Left lung (tissue), 10 donors: ENCODE results near the gene SLC6A3. TPM values are rescaled to one million over a fixed set of nuclear protein-coding genes. Genes with fewer than 3 reads are reported as not detected.
A peak's percentile ranks its signal among the peaks of the same experiment; 100 is the strongest.

ENCODE experiments used
- ATAC-seq: fragments of 200-7000 bp; cut with Tn5 transposase; one replicate; pipeline ENCODE4 v1.9.1; 2020; ENCODE audit warnings: moderate library complexity
- DNase-seq, 4 donors: peaks; one replicate each; pipeline ENCODE4 v3.0.0-alpha.2; 2013 to 2020
- H3K27ac ChIP-seq, 2 donors: fragments of 200-600 bp; sonication (generic) in 1 of 2; one replicate each; pipeline versions ENCODE4 v1.5.0 to v1.8.0; 2020 to 2021
- H3K27me3 ChIP-seq, 2 donors: fragments of 200-600 bp; sonication (generic) in 1 of 2; one replicate each; pipeline versions ENCODE4 v1.5.0 to v1.8.0; 2020 to 2021
- H3K36me3 ChIP-seq, 2 donors: fragments of 200-600 bp; sonication (generic) in 1 of 2; one replicate each; pipeline versions ENCODE4 v1.5.0 to v1.8.0; 2020 to 2021
- H3K4me1 ChIP-seq, 2 donors: fragments of 200-600 bp; one replicate each; pipeline ENCODE4 v1.8.0; 2021
- H3K4me3 ChIP-seq, 2 donors: fragments of 200-600 bp; sonication (generic) in 1 of 2; one replicate each; pipeline versions ENCODE4 v1.5.0 to v1.8.0; 2020 to 2021; ENCODE audit warnings: mild to moderate bottlenecking in 1 of 2
- H3K9me3 ChIP-seq, 2 donors: fragments of 200-600 bp; sonication (generic) in 1 of 2; one replicate each; pipeline versions ENCODE4 v1.5.0 to v1.8.0; 2020 to 2021
- intact Hi-C, 2 donors: fragments of 100-400 bp; cut with DNase I; formaldehyde crosslinking; loops; one replicate each; pipeline versions ENCODE4 v1.11.2 to v1.14.2; 2022
- polyA plus RNA-seq, 6 donors: library from polyadenylated mRNA; unstranded; fragments of 120-200 nt; gene quantifications; one replicate each; pipeline ENCODE4 v1.2.1, GENCODE V29; 2013; ENCODE audit not compliant: insufficient read length in 6 of 6
- total RNA-seq, 2 donors: library from RNA; stranded (reverse); fragmentation: NEBNext Ultra II Directional; extraction: Animal tissue kit (Norgen Biotek cat#: 25700); gene quantifications; one replicate each; pipeline ENCODE4 v1.2.1, GENCODE V29; 2021
- TF ChIP-seq, protein P1 (sequence below), 2 donors: fragments of 200-600 bp; sonication (generic) in 1 of 2; IDR thresholded peaks; one replicate each; pipeline versions ENCODE4 v1.5.0 to v1.8.0; 2021; ENCODE audit warnings: antibody characterized with exemption in 2 of 2
- donor health status: DM: no; HTN: yes; CAD: no.
- donor health status: DM: no; HTN: no; CAD: no.

SLC6A3 gene
- total and polyA plus RNA-seq, 8 donors, result 0.10 to 4.5 (median 2.8) TPM

DNA sequence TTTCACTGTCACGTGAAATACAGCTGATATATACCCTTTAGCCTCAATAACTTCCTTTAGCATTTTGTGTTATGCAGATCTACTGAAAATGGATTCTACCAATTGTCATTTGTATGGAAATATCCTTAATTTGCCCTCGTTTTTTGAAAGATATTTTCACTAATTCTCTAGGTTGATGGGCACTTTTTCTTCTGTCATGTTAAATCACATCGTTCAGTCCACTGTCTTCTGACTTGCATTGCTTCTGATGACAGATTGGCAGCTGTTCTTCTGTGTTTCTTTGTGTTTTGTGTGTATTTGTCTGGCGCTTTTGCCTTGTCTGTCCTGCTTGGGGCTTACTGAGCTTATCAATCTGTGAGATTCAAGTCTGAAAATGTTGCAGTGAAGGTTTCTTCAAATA lies 90.7 kb downstream of the SLC6A3 start:
- H3K4me3 ChIP-seq, result no peak overlapping the region
- H3K27me3 ChIP-seq, result peaks cover 0 to 51% of the 10 kb centered on the region in 2 donors
- no peaks in the 10 kb centered on the region for H3K36me3 ChIP-seq
- H3K9me3 ChIP-seq, result no peaks in the 10 kb centered on the region
- ATAC-seq (no peak), DNase-seq (no peak)
- H3K4me1 ChIP-seq, result no peaks in the 10 kb centered on the region
- H3K27ac ChIP-seq, result no peak overlapping the region
- intact Hi-C loops, result no loop called here
- TF ChIP-seq, protein P1, sequence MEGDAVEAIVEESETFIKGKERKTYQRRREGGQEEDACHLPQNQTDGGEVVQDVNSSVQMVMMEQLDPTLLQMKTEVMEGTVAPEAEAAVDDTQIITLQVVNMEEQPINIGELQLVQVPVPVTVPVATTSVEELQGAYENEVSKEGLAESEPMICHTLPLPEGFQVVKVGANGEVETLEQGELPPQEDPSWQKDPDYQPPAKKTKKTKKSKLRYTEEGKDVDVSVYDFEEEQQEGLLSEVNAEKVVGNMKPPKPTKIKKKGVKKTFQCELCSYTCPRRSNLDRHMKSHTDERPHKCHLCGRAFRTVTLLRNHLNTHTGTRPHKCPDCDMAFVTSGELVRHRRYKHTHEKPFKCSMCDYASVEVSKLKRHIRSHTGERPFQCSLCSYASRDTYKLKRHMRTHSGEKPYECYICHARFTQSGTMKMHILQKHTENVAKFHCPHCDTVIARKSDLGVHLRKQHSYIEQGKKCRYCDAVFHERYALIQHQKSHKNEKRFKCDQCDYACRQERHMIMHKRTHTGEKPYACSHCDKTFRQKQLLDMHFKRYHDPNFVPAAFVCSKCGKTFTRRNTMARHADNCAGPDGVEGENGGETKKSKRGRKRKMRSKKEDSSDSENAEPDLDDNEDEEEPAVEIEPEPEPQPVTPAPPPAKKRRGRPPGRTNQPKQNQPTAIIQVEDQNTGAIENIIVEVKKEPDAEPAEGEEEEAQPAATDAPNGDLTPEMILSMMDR (IDR thresholded peaks at IDR 0.05), result no peak

DNA sequence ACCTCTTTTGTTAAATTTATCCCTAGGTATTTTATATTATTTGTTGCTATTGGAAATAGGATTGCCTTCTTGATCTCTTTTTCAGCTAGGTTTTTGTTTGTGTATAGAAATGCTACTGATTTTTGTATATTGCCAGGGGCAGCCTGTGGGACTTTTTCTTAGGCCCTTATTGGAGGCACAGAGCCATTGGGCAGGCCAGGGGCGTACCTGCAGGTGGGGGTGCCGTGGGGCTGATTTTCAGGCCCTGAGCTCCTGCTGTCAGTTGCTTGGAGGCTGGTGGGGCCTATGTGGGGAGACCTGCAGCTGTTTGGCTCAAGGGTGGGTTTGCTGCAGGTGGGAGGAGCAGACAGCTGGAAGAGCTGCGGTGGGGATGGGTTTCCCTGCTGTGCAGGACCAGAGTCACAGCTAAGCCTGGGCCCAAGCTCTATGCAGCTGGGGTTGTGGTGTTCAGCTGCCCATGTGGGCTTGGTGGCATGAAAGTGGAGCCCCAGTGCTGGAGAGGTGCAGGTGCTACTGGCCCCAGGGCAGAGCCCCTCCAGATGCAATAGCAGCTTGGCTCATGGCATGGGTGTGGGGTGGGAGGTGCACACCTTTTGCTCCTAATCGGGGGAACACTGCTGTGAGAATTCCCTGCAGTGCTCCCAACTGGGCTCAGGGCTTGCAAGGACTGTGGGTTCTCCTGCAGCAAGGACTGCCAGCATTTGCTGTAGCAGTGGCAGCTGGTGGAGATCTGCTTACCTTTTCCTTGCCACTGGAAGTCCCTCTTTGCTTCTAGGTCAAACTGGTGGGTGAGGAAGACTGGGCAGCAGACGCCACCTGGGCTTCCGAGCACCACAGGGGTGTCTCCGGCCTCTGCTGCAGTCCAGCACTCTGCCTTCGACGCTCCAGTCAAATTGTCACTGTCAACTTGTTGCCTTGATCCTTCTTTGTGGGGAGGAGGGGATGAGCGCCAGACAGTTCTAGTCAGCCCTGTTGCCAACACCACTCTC lies 92.7 kb downstream of the SLC6A3 start:
- DNase-seq, result peak in 1 of 4 donors; percentile 19
- Histone ChIP-seq H3K4me1 (no peaks in the 10 kb centered on the region), H3K4me3 (no peak overlapping the region), H3K9me3 (no peaks in the 10 kb centered on the region), H3K27me3 (peaks cover 0 to 30% of the 10 kb centered on the region in 2 donors), H3K27ac (no peak overlapping the region), H3K36me3 (no peaks in the 10 kb centered on the region)
- intact Hi-C loops, result no loop called here
- ATAC-seq, result no peak
- TF ChIP-seq, protein P1 (IDR thresholded peaks at IDR 0.05), result no peak

DNA sequence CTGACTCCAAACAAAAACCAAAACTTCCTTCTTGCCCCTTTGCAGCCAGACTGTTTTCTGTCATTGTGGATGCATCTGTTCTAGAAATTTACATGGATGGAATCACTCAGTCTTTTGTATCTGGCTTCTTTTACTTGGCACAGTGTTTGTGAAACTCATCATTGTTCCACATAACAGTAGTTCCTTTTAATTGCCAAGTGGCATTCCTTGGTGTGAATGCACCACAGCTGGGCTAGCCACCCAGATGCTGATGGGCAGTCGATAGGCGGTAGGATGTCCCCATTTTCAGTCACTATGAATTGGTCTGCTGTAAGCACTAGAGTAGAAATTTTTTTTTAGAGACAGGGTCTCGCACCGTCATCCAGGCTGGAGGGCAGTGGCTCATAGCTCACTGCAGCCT lies 94.1 kb downstream of the SLC6A3 start:
- TF ChIP-seq, protein P1 (IDR thresholded peaks at IDR 0.05), result no peak

DNA sequence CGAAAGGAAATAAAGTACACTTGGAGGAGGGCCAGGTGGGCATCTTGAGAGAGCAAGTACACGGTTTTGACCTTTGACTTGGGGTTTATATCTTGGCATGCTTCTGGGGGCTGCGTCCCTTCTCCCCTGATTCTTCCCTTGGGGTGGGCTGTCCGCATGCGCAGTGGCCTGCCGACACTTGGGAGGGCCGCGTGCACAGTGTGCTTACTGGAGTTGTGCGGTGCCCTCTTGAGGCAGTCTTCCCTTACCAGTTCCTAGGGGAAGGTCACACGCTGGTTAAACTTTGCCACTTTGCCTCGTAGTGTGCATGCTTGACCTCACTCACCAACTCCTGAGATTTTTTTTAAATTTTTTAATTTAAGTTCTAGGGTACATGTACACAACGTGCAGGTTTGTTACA lies 96.0 kb downstream of the SLC6A3 start:
- DNase-seq, result no peak
- no peak overlapping the region for H3K4me3 ChIP-seq
- H3K36me3 ChIP-seq, result no peaks in the 10 kb centered on the region
- ATAC-seq, result no peak
- intact Hi-C loops, result no loop called here
- TF ChIP-seq, protein P1 (IDR thresholded peaks at IDR 0.05), result no peak
- H3K4me1 ChIP-seq, result peaks cover 4 to 10% of the 10 kb centered on the region in 2 donors
- H3K27me3 ChIP-seq, result peaks cover 0 to 10% of the 10 kb centered on the region in 2 donors
- no peaks in the 10 kb centered on the region for H3K9me3 ChIP-seq
- H3K27ac ChIP-seq, result no peak overlapping the region

More for the DNA sequence above, 94.1 kb downstream of the SLC6A3 start:
- H3K36me3 ChIP-seq, result no peaks in the 10 kb centered on the region
- H3K4me3 ChIP-seq, result no peak overlapping the region
- no peak overlapping the region for H3K27ac ChIP-seq
- no peaks in the 10 kb centered on the region for H3K9me3 ChIP-seq
- peaks cover 0 to 2% of the 10 kb centered on the region in 2 donors for H3K4me1 ChIP-seq
- H3K27me3 ChIP-seq, result peaks cover 0 to 17% of the 10 kb centered on the region in 2 donors
- DNase-seq (no peak), ATAC-seq (no peak)
- intact Hi-C loops, result no loop called here

DNA sequence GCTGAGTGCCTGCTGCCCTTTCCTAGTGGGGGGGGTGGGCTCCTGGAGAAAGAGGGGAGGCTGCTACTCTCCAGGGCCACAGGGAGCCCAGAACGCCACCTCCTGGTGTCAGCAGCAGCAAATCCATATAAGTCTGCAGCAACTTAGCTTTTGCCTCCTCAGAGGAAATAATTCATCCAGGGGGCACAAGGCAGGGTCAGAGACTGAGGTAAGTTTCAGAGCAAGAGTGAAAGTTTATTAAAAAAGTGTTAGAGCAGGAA lies 96.3 kb downstream of the SLC6A3 start:
- intact Hi-C loops, result no loop called here
- TF ChIP-seq, protein P1 (IDR thresholded peaks at IDR 0.05), result no peak
- H3K4me1 ChIP-seq, result peaks cover 5 to 12% of the 10 kb centered on the region in 2 donors
- DNase-seq (no peak), ATAC-seq (no peak)
- H3K9me3 ChIP-seq, result no peaks in the 10 kb centered on the region
- peaks cover 0 to 10% of the 10 kb centered on the region in 2 donors for H3K27me3 ChIP-seq
- no peak overlapping the region for H3K4me3 ChIP-seq
- no peaks in the 10 kb centered on the region for H3K36me3 ChIP-seq
- no peak overlapping the region for H3K27ac ChIP-seq
